Retinal pigment epithelial cell (primary cell): ENCODE results near the gene DOCK7.

Source experiments
- DNase-seq: peaks from one replicate; pipeline ENCODE4 v3.0.0-alpha.2; 2010; ENCODE audit warnings: low read depth
- H3K4me3 ChIP-seq: 2 replicates; pipeline ENCODE4 v1.5.1; 2011; ENCODE audit warnings: mild to moderate bottlenecking, low read length, control low read depth, moderate library complexity
- TF ChIP-seq, protein P1 (sequence below): conservative IDR thresholded peaks from 2 replicates; pipeline ENCODE4 v1.5.1; 2011; ENCODE audit warnings: low read depth, low read length, control low read depth, inconsistent platforms

DOCK7 gene, protein sequence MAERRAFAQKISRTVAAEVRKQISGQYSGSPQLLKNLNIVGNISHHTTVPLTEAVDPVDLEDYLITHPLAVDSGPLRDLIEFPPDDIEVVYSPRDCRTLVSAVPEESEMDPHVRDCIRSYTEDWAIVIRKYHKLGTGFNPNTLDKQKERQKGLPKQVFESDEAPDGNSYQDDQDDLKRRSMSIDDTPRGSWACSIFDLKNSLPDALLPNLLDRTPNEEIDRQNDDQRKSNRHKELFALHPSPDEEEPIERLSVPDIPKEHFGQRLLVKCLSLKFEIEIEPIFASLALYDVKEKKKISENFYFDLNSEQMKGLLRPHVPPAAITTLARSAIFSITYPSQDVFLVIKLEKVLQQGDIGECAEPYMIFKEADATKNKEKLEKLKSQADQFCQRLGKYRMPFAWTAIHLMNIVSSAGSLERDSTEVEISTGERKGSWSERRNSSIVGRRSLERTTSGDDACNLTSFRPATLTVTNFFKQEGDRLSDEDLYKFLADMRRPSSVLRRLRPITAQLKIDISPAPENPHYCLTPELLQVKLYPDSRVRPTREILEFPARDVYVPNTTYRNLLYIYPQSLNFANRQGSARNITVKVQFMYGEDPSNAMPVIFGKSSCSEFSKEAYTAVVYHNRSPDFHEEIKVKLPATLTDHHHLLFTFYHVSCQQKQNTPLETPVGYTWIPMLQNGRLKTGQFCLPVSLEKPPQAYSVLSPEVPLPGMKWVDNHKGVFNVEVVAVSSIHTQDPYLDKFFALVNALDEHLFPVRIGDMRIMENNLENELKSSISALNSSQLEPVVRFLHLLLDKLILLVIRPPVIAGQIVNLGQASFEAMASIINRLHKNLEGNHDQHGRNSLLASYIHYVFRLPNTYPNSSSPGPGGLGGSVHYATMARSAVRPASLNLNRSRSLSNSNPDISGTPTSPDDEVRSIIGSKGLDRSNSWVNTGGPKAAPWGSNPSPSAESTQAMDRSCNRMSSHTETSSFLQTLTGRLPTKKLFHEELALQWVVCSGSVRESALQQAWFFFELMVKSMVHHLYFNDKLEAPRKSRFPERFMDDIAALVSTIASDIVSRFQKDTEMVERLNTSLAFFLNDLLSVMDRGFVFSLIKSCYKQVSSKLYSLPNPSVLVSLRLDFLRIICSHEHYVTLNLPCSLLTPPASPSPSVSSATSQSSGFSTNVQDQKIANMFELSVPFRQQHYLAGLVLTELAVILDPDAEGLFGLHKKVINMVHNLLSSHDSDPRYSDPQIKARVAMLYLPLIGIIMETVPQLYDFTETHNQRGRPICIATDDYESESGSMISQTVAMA (N-terminal part only)

DNA sequence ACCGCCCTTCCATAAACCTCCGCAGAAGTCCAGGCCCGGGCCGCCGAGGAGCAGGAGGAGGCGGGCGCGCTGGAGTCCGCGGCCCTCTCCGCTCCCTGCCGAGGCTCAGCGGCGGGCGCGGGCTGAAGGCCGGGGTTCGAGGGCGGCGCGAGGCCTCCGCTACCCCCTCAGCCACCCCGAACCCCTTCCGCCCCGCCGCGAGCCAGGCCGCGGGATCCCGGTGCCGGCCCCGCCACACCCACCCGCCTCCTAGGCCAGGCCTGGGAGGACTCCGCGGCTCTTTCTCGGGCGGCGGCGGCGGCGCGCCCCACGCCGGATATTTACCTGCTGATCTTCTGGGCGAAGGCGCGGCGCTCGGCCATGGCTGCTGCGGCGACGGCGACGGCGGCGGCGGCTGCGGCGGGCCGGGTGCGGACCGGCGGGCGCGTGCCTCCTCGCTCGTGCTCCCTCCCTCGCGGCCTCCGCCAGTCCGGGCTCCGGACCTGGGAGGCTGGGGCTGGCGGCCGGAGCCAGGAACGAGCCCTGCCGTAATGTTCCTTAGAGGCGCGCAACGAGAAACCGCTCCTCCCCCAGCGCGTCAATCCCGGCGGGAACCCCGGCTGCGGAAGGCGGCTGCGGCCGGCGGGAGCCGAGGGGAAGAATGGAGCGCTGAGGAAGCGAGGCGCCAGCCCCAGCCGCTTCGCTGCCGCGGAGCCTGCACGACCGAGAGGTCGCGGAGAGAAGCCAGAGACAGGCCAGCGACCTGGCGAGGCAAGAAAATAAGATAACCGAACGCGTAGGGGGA, at the start of gene DOCK7:
Gene DOCK7, minus strand, starts transcription at position 484 of the 784 bp plus-strand sequence. Its CDS starts 122 bp downstream, at position 362.
- TF ChIP-seq, protein P1, sequence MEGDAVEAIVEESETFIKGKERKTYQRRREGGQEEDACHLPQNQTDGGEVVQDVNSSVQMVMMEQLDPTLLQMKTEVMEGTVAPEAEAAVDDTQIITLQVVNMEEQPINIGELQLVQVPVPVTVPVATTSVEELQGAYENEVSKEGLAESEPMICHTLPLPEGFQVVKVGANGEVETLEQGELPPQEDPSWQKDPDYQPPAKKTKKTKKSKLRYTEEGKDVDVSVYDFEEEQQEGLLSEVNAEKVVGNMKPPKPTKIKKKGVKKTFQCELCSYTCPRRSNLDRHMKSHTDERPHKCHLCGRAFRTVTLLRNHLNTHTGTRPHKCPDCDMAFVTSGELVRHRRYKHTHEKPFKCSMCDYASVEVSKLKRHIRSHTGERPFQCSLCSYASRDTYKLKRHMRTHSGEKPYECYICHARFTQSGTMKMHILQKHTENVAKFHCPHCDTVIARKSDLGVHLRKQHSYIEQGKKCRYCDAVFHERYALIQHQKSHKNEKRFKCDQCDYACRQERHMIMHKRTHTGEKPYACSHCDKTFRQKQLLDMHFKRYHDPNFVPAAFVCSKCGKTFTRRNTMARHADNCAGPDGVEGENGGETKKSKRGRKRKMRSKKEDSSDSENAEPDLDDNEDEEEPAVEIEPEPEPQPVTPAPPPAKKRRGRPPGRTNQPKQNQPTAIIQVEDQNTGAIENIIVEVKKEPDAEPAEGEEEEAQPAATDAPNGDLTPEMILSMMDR: no peak
- H3K4me3 ChIP-seq: peak within 1 kb of the TSS; percentile 88
- no peak for DNase-seq

DNA sequence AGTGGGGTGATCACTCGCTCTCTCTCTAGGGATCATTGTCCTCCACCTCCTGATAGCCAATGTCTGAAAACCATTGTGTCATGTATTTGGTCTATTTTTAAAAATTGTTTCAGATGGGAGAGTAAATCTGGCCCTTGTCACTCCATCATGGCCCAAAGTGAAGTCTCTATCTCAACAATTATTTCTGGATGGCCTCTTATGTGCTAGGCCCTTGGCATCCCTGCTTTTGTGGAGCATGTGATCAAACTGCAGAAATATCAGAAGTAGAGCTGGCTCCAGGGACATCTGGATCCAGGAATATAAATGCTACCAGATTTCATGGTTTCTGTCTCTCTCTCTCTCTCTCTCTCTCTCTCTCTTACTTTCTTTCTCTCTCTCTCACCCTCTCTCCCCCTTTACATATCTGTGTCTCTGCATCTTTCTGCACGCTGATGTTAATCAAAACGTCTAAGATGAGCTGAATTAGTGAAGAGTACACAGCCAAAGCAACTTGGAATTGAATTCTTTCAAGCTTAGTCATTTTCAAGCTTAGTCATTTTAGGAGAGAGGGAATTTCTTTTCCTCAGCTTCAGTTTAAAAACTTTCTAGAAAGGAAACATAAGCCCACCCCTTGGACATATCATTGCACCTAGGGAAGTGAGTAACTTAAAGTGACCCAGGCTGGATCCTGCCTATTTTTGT, 47.4 kb upstream of the DOCK7 start:
- TF ChIP-seq, protein P1: no peak
- DNase-seq: no peak
- H3K4me3 ChIP-seq: no peak overlapping the region

DNA sequence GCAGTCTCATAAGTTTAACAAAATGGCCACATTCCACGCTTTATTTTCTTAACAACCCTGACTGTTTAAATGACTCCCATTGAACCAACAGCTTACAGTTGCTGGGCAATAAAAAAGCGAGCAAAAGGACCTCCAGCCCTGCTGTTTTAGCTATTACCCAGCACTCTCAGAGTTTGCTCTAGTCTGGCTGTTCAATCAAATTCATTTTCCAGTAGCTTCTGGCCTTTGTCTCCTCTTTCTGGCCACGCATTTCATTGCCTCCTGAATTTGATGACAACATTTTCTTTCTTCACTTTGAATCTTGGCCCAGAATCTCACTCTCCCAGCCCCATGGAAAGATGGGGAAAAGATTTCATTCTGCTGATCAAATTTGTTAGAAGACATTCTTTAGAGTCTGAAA, 44.1 kb upstream of the DOCK7 start:
- no peak for DNase-seq
- TF ChIP-seq, protein P1: no peak
- no peak overlapping the region for H3K4me3 ChIP-seq

DNA sequence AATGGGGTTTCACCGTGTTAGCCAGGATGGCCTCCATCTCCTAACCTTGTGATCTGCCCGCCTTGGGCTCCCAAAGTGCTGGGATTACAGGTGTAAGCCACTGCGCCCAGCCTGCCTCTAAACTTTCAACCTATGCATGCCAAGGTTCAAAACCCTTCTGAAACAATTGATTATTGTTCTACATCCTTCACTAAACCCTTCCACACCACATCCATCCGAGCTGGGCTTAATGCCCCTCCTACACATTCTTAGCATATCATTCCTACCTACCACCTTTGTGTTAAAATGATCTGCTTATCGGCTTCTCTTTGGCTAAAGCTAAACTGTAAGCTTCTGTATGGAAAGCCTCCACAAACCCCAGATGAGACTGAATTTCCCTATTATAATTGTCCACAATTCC, 40.8 kb upstream of the DOCK7 start:
- TF ChIP-seq, protein P1: no peak
- no peak overlapping the region for H3K4me3 ChIP-seq

DNA sequence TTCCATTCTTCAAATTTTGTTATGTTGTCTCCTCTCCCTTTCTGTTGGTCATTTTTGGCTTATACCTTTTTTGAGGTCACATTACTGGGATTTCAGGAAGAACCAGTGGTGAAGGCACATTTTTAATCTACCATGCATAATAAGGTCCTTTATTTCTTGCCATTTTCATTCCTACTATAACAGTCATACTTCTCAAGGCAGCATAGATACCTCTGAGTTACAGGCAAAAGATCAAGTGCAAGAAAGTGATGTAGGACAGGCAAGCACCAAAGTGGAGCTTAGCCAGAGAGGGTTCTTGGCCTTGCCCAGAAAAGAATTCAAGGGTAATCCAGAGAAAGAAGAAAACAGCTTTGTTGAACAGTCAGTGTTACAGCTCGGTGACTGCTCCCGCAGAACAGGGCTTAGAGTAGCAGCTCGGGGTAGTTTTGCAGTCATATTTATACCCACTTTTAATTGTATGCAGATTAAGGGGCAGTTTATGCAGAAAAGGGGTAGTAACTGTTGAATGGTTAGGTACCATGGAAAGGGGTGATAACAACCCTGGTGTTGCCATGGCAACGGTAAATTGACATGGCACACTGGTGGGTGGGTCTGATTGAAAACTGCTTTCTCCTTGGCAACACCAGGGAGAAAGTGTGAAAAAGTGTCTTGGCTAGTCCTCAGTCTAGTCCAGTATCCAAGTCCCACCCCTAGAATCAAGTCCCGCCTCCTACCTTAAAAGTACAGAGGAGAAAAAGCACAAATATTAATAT, 39.6 kb upstream of the DOCK7 start:
- TF ChIP-seq, protein P1: no peak
- DNase-seq: no peak
- no peak overlapping the region for H3K4me3 ChIP-seq

More for the DNA sequence above, 40.8 kb upstream of the DOCK7 start:
- peak; percentile 37 for DNase-seq
